Measurements from ENCODE around the gene PSORS1C2.

PSORS1C2 gene

GRCh38 chr6:31112478-31112877 is 26.4 kb downstream of the PSORS1C2 start, which contains the start of gene C6orf15:
C6orf15 (minus strand) TSS chr6:31112575; CDS start chr6:31112555, 20 bp downstream.
- no peak for DNase-seq

DNA sequence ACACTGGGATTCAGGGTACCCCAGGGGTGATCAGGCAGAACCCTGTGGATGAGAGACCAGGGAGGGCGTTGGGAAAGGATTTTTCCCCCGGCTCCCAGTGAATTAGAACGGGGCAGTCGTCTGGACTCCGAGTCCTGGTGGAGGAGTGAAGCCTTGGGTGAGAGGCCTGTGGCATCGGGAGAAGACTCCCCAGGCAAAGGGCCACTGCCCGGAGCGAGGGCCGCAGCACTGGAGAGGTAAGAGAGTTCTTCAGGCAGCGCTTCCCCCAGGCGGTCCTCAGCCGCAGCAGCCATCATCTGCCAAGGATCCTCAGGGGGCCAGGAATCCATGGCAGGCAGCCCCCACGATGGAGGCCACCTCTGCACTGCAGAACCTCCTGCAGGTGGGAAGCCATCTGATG is 27.2 kb downstream of the PSORS1C2 start:
- no peak for DNase-seq

DNA sequence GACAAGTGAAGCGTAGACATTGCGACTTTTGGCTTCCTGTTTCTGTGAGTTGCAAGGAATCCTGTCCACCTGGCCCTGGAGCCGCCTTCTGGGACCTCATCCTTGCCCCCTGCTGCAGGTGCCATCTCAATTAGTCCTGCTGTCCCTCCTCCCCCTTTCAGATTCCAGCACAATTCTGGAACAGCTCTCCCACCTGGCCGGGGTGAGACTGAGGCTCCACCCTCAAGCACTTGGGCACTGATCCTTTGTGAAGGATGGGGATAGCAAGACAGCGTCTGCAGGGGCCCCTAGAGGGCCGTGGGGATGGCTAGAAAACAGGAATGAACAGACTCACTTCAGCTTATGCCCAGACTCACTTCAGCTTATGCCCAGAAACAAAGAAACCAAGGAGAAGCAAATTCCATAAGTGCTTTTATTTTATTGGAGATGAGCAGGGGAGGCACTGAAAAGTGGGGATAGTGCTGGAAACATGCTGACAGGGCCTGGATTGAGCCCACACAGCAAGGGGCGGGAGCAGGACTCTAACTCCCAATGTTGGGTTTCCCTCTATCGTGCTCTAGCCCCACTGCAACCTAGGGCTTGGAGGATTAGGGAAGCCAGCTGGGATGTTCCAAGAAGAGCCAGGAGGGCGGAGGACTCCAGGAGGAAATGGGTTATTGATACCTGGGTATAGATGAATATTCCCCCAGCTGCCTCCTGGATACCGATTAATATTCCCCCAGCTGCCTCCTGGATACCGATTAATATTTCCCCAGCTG is 27.9 kb downstream of the PSORS1C2 start:
- no peak for DNase-seq

GRCh38 chr6:31107052-31107451 is 31.8 kb downstream of the PSORS1C2 start:
- no peak for DNase-seq

DNA sequence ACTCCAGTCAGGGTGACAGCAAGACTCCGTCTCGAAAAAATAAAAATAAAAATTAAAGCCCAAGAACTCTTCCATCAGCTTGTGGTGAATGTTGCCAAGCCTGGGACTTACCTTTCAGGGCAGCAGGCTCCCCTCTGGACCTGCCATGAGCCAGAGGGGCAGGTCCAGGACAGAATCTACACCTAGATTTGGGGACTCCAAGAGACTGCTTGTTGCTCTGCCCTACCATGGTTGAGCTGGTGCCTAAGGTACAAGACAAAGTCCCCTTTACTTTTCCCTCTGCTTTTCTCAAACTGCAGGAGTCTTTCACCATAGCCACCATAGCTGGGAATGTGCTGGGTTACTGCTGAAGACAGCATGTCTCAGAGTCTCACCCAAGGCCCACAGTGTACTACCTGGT is 35.7 kb downstream of the PSORS1C2 start:
- DNase-seq = no peak

- DNase-seq = no peak
Measured at GRCh38 chr6:31098449-31098938, 40.4 kb downstream of the PSORS1C2 start.

DNA sequence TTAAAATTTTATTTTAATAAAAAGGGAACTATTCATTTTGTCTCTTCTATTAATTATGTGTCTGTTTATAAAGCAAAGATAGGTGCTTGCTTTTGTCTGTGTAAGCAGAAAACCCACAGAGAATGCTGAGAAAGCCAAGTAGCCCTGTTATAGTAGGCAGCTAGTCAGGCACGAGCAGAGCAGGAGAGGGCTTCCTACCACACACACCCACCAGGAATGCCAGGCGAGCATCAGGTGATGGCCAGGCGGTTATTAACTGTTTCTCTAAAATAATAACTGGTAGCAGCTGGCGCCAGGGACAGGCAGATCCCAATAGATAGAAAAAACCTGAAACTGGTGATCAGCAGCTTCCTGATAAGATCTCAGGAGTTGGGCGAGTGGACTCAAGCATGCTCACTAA is 42.2 kb downstream of the PSORS1C2 start:
- DNase-seq = peak; percentile 12

DNA sequence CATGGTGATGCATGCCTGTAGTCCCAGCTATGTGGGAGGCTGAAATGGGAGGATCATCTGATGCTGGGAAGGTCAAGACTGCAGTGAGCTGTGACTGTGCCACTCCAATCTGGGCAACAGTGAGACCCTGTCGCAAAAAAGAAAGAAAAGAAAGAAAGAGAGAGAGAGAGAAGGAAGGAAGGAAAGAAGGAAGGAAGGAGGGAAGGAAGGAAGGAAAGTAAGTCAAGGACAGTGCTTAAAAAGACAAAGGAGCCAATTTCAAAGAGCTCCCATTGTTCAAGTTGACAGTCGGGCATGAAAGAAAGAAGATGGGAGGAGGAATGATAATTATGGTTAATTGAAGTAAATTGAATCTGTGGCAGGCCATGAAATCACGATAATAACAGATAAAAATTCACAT is 42.7 kb downstream of the PSORS1C2 start:
- DNase-seq = no peak

GRCh38 chr6:31094389-31094881 is 44.4 kb downstream of the PSORS1C2 start:
- peak; percentile 81 for DNase-seq

DNA sequence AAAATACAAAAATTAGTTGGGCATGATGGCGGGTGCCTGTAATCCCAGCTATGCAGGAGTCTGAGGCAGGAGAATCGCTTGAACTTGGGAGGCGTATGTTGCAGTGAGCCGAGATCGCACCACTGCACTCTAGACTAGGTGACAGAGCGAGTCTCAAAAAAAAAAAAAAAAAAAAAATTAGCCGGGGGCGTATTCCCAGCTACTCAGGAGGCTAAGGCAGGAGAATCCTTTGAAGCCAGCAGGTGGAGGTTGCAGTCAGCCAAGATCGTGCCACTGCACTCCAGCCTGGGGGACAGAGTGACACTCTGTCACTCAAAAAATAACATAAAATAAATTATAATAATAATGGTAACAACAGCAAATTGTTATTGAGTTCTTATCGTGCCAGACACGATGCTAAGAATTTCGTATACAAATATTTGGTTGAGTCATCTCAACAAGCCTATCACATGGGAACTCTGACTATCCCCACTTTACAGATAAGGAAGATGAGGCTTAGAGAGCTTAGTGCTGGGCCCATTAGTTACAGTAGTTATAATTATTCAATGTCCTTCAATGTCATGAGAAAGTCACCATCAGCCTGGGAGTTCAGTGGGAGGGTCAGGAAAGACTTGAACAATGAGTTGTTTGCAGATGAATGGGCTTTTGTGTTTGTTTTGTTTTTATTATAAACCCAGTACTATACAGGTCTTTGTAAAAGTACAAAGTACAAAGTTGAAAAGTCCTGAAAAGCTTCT is 45.9 kb downstream of the PSORS1C2 start:
- DNase-seq = peak; percentile 57

GRCh38 chr6:31092238-31092637 is 46.6 kb downstream of the PSORS1C2 start:
- DNase-seq = no peak

GRCh38 chr6:31091680-31092079 is 47.2 kb downstream of the PSORS1C2 start:
- DNase-seq = no peak

DNA sequence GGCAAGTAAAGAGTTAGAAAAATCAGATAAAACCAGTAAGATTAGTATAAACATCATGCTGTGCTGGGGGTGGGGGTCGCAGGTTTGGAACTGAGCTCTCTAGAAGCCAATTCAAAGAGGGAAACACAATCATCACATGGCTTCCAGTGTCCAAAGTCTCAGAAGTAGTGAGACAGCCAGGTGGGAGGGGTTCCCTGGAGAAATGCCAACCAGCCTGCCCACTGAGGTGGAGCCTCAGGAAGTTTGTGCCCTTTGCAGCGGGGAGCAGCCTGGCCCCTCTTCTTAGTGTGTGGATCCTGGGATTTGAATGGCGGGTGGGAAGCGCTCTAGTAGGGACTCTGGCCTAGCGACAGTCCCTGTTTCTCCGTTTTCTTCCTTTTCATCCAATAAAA is 47.9 kb downstream of the PSORS1C2 start:
- DNase-seq = peak; percentile 17

DNA sequence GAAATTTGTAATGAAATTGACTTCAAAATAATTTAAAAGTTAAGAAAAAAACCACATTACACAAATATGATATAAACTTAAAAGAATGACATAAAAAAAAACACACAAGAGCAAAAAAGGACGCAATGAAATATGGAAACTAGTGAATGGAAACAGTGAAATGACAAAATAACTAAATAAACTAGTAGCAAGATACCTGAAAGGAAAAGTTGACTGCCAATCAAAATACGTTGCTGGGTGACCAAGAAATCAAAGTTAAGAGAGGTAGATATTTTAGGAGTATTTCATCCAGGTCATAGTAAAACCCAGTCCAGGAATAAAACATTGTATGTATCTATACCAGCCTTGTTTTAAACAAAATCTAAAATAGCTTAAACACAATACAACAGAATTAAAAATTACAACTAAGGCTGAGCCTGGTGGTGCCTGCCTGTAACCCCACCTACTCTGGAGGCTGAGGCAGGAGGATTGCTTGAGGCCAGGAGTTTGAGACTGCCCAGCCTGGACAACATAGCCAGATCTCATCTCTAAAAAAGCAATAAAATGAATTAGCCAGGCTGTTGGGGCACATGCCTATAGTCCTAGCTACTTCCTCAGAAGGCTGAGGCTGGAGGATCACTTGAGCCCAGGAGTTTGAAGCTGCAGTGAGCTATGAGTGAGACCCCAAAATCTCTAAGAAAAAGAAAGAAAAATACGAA is 48.4 kb downstream of the PSORS1C2 start:
- no peak for DNase-seq

Measured in hematopoietic multipotent progenitor cell treated with erythropoietin and hydrocortisone succinate and interleukin-3 and kit ligand, for 4 days (in vitro differentiated cells).